SKM-1 (cell line): ENCODE results near the gene TMEM131L.
"Not testable (repeated sequence)": the region's sequence is repeated elsewhere in the genome, so short reads cannot be mapped to it uniquely, and the experiment has no call there.

Experiments
- DNase-seq: peaks from one replicate; lab custom pipeline; 2025; ENCODE audit not compliant: unreplicated experiment; lab: John Stamatoyannopoulos, UW

TMEM131L gene

DNA sequence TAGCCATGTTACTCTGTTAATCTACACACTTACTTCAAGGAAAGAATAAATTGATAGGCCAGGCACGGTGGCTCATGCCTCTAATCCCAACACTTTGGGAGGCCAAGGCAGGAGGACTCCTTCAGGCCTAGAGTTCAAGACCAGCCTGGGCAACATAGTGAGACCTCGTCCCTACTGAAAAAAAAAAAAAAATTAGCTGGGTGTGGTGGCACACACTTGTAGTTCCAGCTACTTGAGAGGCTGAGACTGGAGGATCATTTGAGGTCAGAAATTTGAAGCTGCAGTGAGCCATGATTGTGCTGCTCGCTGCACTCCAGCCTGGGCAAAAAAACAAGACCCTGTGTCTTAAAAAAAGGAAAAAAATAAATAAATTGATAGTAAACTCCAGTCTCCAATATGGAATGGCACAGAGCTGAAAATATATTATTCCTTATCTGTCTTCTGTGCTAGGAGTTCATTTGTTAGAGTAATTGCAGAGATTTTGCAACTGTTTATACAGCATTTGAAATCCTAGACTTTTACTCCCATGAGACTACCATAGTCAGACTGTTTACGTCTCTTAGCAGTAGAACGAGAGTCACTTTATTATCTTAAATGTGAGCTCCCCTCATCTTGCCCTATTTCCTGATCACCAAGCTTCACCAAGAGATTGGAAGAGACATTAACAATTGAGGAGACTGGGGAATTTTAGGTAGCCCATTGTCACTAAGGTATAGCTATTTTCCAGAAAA, 18.8 kb upstream of the TMEM131L start:
- DNase-seq = no peak

DNA sequence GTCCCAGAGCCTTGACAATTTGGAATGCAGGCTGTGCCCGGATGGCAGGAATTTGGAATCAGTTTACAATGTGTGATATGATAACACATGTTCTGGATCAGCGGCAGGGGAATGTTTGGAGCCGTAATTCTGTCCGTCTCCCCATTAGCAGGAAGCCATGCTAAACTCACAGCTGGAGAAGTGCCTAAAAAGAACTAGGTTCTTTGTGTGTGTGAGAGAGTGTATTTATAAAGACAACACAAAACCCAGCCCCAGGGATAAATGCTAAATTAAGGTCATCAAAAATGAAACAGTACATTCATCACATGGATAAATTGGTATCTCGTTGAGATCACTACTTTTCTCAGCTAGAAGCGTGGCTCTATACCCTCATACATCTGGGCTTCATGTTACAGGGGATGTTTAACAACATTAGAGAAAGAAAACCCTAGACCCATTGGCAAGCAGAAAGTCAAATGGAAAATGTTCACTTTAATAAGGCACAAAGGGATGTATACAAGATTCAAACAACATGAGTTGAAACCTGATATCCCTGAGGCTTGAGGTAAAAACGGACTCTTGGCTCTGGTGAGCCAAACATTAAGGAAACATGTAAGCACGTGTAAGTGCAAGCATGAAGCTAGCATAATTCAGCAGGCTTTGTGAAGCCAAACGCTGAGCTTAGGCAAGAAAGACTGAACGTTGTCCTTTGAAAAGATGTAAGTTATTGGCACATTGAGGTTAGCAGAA, 18.0 kb upstream of the TMEM131L start:
- no peak for DNase-seq

DNA sequence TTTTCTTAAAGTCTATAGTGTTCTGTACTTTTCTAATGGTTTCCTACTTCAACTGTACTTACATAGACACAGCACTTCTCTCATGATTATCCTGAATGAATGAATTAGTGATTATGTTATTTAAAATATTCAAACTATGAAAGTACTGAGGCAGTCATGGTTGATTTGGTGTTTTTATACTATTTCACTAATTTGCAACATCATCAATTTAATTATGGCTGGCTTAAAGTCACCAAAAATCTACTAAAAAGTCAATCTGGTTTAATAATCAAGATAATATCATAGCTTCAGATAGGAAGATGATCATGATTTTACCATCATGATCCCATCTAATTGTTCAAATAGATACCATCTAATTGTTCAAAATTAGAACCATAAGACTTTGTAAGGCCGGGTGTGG, 16.8 kb upstream of the TMEM131L start:
- no peak for DNase-seq

DNA sequence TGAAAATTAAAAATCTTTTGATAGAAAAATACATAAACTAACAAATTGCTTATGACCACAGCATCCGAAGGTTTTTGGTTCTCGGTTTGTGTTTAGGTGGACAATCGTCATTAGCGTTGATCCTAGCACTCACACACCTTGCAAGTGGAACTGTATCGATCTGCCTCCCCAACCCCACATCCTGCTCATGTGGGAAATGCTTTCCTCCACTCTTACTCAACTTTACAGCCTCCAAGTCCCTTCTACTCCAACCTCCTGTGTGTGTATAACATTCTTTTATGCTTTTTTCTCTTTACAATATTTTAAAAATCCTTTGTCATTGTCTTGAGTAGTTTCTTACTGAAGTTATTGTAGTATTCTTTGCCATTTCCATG, 15.6 kb upstream of the TMEM131L start:
- no peak for DNase-seq

GRCh38 chr4:153451145-153451544, 15.0 kb upstream of the TMEM131L start:
- DNase-seq = not testable (repeated sequence)

DNA sequence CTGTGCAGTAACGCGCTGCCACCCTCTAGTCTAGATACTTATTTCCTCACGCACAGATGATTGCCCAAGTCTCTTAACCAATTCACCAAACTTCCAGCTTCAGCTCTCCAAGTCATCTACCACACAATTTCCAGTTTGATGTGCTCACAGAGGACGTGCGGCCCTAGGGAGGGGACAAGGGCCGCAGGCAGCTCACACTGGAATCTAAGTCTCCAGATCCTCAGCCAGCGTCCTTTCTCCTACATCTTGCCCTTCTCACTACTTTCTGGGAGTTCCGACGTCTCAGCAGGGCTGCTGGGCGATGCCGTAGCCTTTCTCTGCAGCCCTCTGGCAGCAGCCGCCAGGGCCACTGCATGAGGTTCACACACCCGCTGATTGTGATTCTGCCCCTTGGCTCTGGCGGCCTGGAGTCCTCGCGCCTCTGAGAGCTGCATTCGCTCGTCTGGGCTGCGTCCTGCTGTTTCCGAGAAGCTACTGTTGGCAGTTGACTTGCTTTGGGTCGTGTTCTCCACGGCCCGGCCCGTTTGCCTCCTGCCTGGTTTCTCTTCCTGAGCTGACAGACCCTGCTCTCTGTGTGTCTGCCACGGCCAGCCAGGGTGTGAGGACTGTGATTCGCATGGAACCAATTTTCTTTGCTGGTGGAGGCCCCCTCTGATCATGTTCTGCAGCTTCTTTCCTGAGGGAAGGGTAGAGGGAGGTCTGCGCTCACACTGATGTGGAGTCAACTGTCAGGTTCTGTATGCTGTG, 14.1 kb upstream of the TMEM131L start:
- peak; percentile 79 for DNase-seq

DNA sequence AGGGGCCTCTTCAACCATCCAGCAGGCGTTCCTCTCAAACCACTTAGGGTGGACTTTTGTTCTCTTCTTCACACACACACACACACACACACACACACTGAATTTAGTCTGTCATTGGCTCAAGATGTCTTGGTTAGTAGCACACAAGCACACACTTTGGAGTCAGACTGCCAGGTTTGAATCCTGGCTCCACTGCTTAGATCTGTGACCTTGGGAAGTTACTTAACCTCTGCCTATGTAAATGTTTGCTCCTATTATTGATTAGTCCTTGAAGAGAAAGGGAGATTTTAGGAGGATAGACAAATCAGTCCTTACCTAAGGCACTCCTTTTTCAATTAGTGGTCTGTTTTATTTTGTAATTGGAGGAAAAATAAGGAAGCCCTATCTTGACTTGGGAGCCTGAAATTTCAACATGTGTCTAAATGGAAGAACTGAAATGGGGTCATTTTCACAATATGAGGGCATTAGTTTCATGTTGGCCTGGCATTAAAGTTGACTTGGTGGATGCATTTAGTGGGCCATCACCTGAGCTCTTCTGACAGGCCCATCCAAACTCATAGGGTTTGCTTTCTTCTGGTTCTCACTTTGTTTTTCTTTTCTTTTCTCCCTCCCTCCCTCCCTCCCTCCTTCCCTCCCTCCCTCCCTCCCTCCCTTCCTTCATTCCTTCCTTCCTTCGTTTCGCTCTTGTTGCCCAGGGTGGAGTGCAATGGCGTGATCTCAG, 13.3 kb upstream of the TMEM131L start:
- no peak for DNase-seq

DNA sequence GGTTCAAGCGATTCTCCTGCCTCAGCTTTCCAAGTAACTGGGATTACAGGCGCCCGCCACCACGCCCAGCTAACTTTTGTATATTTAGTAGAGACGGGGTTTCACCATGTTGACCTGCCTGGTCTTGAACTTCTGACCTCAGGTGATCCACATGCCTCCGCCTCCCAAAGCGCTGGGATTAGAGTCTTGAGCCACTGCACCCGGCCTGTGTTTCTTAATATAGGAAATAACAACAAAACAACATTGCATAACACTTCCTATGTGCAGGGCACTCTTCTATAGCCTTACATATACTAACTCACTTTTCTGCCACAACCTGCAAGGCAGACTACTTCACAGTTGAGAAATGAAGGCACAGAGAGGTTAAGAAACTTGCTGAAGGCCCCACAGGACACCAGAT, 12.8 kb upstream of the TMEM131L start:
- DNase-seq = no peak

DNA sequence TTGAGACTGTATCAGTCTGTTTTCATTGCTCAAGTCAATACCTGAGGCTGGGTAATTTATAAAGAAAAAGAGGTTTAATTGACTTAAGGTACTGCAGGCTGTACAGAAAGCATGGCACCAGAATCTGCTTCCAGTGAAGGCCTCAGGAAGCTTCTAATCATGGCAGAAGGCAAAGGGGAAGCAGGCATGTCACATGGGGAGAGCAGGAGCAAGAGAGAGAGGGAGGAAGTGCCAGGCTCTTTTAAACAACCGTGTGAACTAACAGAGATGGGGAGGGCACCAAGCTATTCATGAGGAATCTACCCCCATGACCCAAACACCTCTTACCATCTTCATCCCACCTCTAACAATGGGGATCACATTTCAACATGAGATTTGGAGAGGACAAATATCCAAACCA, 7.2 kb upstream of the TMEM131L start:
- no peak for DNase-seq

GRCh38 chr4:153461549-153461948, 4.6 kb upstream of the TMEM131L start:
- DNase-seq = not testable (repeated sequence)

DNA sequence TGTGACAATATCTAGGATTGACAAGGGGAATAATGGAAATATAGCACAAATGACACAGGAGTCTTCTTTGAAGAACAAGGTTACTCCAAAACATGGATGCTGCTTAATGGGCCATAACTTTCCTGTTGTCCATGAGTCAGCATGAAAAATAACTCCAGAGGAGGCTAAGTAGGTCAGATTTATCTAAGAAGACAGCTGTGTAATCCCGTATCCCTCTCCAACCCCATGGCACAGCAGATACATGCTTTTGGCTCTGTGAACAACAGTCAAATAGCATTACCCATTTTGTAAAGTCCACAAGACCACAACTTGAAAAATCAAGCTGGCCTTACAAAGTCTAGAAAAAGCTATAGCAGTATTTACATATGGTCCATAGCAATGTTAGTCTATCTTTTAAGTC, 2.1 kb upstream of the TMEM131L start:
- DNase-seq = no peak

DNA sequence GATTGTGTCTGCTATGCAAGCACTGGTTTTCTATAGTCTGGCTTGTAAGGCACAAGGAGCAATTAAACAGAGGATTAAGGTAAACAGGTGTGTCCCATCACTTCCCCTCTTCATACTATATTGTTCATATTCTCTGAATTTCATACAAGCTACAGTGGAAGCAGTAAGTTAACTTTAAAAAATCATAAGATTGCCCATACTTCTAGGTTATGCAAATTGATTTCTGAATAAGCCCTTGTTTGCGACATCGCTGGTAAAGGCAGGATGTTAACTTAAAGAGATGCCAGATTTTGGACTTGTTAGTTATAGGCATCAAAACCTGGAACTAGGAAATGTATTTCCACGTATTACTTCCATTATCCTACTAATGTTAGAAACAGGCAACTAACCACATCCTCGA, 1.0 kb upstream of the TMEM131L start:
- DNase-seq = no peak

DNA sequence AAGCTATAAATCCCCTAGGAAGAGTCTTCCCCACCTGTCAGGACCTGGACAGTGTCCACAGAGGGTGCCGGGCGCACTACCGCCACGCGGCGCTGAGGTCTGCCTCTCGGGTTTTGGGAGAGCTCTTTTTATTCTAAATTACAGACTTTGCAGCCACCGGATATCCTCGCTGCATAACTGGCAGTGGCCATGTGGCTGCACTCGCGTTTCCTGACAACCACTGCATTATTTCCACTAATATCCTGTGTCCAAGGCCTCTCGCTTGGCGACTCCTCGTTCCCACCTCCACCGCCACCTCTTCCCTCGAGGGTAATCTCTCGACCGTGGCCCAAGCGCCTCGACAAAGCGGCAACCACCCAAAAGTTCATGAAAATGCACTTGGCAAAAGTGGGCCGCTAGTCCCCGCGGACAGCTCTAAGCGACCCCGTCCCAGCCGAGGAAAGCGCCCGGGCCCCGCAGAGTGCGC, 512 bp upstream of the TMEM131L start:
- DNase-seq = no peak

GRCh38 chr4:153466949-153467896, 1.1 kb downstream of the TMEM131L start:
- no peak for DNase-seq

- no peak for DNase-seq
These were observed 1.7 kb downstream of the TMEM131L start for GRCh38 chr4:153467897-153468262.

DNA sequence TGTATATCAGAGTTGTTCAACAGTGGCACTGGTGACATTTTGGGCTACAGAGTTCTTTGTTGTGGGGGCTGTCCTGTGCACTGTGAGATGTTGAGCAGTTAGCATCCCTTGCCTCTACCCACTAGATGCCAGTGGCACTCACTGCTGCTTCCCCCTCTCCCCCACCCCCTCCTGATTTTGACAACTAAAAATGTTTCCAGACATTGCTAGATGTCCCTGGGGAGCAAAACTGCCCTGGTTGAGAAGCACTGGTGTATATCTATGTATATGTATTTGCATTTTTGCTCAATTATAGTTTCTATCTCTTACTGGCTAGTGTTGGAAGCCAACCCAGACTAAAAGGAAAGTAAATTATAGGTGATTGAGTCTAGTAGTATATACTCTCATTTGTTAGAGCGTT, 2.4 kb downstream of the TMEM131L start:
- DNase-seq = no peak

DNA sequence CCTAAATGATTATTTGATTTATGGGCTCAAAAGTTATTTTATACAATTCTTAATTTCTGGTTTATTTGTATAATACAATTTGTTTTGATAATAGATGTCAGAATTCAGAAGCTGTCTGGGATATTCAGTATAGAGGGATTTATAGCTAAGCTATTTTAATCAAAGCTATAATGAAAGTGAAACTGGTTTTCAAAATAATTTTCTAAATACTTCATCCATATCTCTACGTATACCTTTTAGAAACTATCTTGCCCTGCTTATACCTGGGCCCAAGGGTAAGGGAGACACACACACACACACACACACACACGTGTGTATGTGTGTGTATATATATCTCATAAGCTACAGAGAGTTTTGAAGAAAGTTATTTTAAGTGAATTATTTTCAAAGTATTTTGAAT, 2.9 kb downstream of the TMEM131L start:
- no peak for DNase-seq

DNA sequence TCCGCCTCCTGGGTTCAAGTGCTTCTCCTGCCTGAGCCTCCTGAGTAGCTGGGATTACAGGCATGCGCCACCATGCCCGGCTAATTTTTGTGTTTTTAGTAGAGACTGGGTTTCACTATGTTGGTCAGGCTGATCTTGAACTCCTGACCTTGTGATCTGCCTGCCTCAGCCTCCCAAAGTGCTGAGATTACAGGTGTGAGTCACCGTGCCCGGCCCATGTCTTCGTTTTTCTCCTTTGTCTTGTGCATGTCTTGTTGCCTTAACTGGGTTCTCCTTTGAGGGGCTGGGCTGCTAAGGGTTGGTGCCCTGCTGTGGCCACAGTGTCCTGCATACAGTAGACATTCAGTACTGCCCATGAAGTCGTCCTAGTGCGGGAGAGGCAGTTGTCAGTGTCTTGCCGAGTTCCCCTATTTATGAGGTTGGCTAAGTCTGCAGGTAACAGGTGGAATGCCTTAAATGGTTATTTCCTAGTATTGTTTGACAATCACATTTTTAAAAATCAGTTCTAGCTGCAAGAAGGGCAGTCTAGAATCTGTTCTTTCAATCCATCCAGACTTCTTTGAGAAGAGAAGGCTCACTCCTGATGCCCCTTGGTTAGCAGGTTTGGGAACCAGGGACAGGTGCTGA, 5.0 kb downstream of the TMEM131L start:
- not testable (repeated sequence) for DNase-seq

DNA sequence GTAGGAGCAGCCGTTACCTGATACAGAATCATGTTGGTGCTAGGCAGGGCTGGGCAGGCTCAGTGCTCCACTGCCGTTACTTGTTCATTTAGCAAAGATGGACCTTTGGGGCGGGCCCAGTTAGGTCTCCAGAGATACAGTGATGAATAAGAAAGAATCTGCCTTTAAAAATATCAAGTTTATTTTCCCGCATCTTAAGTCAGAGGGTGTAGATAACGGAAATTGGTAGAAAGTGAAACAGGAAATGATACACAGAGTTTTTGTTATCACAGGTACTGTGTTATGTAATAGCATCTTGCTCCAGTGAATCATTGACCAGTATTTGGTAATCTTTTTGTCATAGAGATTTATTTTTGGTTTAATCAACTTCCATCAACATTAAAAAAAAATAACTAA, 5.5 kb downstream of the TMEM131L start:
- DNase-seq = no peak
